HG02759 (cell line): ENCODE measurements around the gene TPM3.
A peak's percentile ranks its signal among the peaks of the same experiment; 100 is the strongest.
"Not testable (repeated sequence)": the region's sequence is repeated elsewhere in the genome, so short reads cannot be mapped to it uniquely, and the experiment has no call there.

Source experiments
- ATAC-seq: cut with Tn5 transposase; IDR thresholded peaks from one replicate; pipeline ENCODE4 v1.9.1; 2021; ENCODE audit warnings: mild to moderate bottlenecking, moderate library complexity; ENCODE audit not compliant: unreplicated experiment

TPM3 gene

GRCh38 chr1:154206196-154206595 is 14.3 kb upstream of the TPM3 start, which contains the start of gene CFAP141:
CFAP141 (minus strand) TSS chr1:154206333; CDS start chr1:154206307, 26 bp downstream.
- no peak for ATAC-seq

- not testable (repeated sequence) for ATAC-seq
Measured at GRCh38 chr1:154205778-154206177, 13.9 kb upstream of the TPM3 start.

- no peak for ATAC-seq
Measured at GRCh38 chr1:154199563-154199879, 7.6 kb upstream of the TPM3 start.

DNA sequence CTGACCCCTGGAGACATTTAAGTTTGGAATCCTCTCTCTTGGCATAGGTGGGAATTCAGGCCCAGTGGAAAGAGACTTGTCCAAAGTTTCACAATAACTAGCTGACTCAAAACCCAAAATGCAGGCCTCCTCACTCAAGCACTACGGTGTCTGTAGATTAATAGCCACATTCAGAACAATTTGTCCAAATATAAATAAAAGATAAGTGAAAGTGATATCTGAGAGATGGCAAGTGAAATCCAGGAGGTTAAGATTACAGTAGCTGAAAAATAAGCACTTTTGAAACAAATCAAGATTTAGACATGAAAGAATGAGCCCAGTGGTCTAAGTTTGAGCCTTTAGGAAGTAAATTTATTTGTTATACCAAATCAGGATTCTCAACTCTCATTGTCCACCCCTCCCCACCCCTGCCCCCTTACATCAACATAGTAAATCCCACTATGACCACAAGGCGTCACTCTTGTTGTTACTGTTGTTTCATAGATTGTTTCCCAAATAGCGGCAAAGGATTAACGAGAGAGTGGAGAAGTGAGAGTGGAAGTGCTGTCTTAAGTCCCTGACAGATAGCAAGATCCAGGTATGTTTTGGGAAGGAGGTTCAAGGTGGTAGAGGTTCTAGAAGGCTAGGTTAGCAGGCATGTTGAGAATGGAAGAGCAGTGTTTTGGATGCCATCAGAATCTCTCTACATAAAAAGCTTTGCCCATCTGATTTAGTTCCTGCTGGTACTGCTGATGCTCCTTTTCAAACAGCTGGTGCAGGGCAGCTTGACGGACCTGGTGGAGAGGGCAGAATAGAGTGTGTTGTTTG is 7.1 kb upstream of the TPM3 start:
- ATAC-seq: no peak

GRCh38 chr1:154193821-154194220 is 1.9 kb upstream of the TPM3 start:
- no peak for ATAC-seq

GRCh38 chr1:154192476-154192875 is 576 bp upstream of the TPM3 start:
- no peak for ATAC-seq

DNA sequence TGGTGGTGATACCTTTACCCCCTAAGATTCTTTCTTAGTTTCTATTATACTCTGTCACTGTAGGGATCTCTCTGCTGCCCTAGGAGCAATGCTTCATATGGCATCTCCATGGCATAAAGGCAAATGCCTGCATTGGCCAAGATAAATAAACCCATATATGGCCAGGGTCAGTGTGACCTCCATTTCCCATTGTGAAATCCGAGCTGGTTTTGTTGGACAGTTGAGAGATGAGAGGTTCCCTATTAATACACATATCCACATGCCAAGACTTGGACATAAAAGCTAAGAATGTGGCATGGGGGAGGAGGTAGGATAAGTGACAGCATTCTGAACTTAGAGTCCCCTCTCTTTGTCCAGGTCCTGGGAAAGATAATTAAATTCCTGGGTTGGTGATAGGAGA is 1.4 kb downstream of the TPM3 start:
- no peak for ATAC-seq

DNA sequence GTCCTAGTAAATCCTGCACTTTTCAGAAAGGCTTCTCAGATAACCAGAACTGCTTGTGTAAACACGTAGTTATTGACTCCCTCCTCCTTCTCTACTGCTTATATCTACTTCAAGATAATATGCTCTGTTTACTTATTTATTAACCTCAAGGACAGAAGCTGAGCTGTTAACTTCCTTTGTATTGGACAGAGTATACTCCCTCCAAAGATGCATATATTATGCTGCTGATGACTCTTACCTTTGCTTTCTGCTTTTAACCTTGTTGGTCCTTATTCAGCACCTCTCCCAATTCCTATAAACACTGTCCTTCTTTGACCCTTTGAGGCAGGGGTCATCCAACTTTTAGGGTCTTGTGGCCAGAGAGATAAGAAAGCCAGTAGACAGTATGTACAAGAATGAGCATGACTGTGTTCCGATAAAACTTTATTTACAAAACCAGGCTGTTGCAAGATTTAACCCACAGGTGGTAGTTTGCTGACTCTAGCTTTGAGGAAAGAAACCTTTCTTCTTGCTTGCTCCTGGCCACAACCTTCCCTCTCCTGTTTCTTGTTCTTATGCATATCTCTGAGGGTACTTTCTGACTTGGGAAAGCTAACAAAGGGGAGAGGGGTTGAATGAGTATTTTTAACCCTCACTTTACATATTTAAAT is 4.9 kb downstream of the TPM3 start:
- ATAC-seq: no peak

- no peak for ATAC-seq
Measured at GRCh38 chr1:154186177-154186576, 5.7 kb downstream of the TPM3 start.

DNA sequence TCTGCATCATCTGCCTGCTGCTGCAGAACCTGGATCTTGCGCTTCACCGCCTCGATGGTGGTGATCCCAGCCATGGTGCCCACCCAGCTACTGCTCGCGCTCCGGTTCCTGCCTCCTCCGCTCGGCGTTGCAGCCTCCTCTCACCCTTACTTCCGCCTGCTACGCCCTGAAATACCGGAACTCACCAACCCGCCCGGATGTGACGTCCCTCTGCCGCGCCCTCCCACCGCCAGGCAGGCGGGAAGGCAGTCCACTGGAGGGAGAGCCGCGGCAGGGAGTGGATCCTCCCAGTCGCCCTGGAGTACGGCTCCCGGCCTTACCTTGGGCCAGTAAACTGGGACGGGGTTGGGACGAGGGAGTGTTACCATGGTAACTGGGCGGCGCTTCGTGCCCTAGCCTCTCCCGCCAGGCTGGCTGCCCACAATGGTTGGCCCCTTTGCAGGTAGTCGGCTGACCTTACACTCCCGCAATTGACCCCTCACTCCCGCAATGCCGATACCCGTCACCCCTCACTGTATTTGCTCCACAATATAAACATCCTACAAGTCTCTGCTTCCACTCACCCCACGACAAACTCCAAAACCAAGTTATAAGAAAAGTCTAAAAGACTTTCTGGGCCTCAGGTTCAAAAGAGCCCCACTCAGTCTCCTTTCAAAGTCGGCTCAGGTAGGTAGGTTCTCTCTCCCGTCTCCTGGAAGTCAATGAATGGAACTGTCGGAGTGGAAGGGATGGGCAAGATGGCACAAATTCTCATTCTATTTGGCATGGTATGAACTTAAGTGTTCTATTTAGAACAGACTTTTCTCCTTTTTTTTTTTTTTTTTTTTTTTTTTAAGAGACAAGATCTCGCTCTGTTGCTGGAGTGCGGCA is 8.6 kb downstream of the TPM3 start:
- ATAC-seq: peak; percentile 80

DNA sequence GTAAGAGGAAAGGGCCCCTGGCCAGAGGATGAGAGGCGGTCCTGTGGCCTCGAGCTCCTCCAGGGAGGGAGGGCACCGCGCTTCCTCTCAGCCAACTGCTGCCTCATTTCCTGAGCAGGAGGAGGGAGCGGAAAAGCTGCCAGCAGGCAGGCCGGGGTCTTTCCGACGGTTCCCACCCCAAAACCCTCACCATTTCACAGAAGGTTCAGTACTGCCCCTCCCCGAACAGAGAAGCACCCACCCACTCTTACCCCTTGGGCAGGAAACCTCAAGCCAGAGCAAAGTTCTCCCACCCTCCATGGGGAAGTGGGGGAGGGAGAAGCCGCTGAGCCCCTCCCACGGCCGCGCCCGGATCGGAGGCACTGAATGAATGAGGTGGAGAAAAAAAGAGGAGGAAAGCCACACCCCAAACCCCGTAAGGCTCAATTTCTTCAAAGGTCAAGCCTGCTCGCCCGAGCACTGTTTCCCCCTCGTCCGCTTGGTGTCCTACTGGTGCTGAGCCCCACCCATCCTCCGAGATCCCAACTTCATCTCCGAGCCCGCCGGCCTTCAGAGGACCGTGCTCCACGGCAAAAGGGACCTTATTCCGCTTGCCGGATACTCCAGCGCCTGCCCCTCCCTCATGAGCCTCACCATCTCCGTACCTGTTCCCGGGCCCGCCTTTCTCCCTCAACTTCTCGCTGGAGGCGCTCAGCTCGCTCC is 9.4 kb downstream of the TPM3 start:
- ATAC-seq: peak; percentile 53

GRCh38 chr1:154181944-154182343 is 10.0 kb downstream of the TPM3 start:
- no peak for ATAC-seq

GRCh38 chr1:154179946-154180687 is 11.8 kb downstream of the TPM3 start:
- no peak for ATAC-seq

- no peak for ATAC-seq
Measured at GRCh38 chr1:154178911-154179811, 12.7 kb downstream of the TPM3 start.

DNA sequence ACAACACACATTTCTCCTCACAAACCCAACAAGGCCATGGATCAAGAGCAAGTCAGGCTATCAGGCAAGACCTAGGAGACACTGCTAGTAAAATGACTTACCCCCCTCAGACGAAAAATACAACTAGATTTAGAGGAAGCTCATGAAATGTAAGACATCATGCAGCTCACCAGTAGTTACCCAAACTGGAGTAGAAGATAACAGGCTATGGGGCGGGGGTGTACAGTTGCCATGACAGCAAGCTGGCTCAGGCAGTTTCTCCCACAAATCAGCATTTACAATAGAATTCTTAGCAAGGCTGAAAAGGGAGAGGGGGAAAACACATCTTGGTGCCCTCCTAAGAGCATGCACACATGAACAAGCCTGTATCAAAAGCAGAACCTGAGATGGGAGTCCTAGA is 13.9 kb downstream of the TPM3 start:
- ATAC-seq: no peak

DNA sequence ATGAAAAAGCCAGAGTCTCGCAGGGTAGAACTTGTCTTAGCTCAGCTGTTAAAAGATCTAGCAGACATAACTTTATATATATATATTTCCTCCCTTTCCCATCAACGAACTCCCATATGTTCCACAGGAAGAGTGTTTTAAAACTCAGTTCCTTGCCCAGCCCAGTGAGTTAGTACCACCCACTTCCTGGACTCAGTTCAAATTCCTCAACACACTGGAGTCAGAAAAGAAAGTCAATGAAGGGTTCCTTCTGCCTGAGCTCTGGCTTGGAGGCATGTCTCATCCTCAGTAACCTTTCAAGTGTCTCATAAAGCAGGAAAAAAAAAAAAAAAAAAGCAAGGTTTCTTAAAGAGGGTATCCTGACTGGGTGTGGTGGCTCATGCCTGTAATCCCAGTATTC is 15.6 kb downstream of the TPM3 start:
- no peak for ATAC-seq

GRCh38 chr1:154174654-154175053 is 17.2 kb downstream of the TPM3 start:
- ATAC-seq: no peak

- no peak for ATAC-seq
Measured at GRCh38 chr1:154171880-154172279, 20.0 kb downstream of the TPM3 start.

DNA sequence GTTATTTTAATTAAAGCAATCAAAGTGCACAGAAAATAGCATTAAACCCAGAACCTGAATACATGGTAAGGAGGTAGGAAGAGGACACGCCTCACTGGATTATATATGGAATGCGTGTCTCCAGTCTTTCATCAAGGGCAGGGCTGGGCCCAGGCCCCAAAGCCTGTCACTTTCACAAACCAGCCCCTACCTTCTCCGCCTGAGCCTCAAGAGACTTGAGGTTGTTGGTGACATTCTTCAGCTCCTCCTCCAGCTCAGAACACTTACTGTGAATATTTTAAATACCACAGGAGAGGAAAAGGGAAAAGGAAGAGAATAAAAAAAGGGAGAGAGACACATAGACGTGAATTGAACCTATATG is 20.7 kb downstream of the TPM3 start:
- ATAC-seq: no peak
